H1 (cell line): ENCODE data around the gene NPBWR2. TPM values are rescaled to one million over a fixed set of nuclear protein-coding genes. Genes with fewer than 3 reads are reported as not detected.

Experiments
- BRCA1 ChIP-seq: IDR thresholded peaks from 2 replicates; pipeline ENCODE4 v1.6.1; 2012; ENCODE audit warnings: low read depth, low read length, improper control_type of control experiment
- KDM4A ChIP-seq: IDR thresholded peaks from one replicate; pipeline ENCODE4 v1.7.1; 2012; ENCODE audit warnings: low read depth, mild to moderate bottlenecking, moderate library complexity, low read length, inconsistent platforms; ENCODE audit not compliant: severe bottlenecking
- KDM5A ChIP-seq: fragments of 200-600 bp; IDR thresholded peaks from 2 replicates; pipeline ENCODE4 v1.7.1; 2012; ENCODE audit warnings: mild to moderate bottlenecking, low read length, inconsistent platforms, mixed read lengths
- NRF1 ChIP-seq: IDR thresholded peaks from 2 replicates; pipeline ENCODE4 v1.6.1; 2011; ENCODE audit warnings: mild to moderate bottlenecking, low read depth, low read length, improper control_type of control experiment
- POLR2AphosphoS5 ChIP-seq: IDR thresholded peaks from 2 replicates; pipeline ENCODE4 v1.6.1; 2011; ENCODE audit warnings: low read depth, low read length
- polyA plus RNA-seq, 7 experiments: library from polyadenylated mRNA; depleted of rRNA in 3 of 7; stranded (reverse) in 5 of 7; unstranded in 2 of 7; fragments of >200 nt in 5 of 7; fragments of 200-250 nt in 2 of 7; gene quantifications; 1 replicate in 5 of 7; 2 replicates in 1 of 7; 4 replicates in 1 of 7; pipeline versions ENCODE4 v1.2.1 to v1.2.3, GENCODE V29; 2011 to 2013; ENCODE audit warnings: missing spikeins in 2 of 7, mixed read lengths in 2 of 7
- total RNA-seq: library from RNA; stranded (reverse); fragmentation: NEBNext Ultra II Directional; extraction: Animal tissue kit (Norgen Biotek cat#: 25700); gene quantifications from 2 replicates; pipeline ENCODE4 v1.2.1, GENCODE V29; 2021
- TF ChIP-seq, protein P1 (sequence below): IDR thresholded peaks from 2 replicates; pipeline ENCODE4 v1.6.1; 2012; ENCODE audit warnings: low read length, inconsistent platforms

Gene NPBWR2
- total and polyA plus RNA-seq, 2 of the 8 experiments (the other 6 are each of a cell fraction or from before 2014, with no cell fraction given) = not detected

DNA sequence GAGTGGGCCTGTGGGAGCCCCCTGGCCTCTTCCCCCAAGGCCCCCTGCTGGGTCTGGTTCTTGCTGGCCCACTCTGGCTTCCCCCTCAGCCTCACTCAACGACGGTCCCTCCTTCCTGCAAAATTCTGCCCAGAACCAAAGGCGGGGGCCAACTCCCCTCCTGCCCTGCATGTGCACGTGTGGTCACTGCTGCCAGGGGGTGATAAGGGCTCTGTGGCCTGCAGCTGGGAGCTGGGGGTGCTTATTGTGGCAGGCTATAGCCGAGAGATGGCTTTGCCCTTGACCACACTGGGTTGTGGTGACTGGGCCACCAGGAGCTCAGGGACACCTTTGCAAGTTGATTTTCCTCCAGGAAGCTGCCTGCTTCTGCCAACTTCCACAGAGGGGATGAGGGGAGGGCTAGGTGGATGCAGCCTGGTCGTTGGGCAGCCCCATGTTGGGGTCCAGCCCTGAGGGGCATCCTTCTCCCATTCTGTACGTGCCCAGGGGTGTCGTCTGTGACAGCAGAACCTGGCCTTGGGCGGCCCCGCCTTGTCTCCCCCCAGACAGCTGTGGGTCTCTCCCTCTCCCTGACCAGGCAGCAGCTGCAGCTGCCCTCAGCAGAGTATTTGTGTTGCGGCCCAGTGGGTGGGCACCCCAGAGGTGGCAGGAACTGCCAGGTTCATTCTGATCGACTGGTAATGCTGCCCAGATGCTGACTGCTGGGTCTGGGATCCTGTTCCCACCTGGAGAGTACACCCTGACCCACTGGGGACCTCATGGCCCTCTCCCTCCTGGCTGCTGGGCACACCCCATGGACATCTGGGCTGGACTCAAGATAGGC is 38.8 kb downstream of the NPBWR2 start (continued):
- TF ChIP-seq, protein P1, sequence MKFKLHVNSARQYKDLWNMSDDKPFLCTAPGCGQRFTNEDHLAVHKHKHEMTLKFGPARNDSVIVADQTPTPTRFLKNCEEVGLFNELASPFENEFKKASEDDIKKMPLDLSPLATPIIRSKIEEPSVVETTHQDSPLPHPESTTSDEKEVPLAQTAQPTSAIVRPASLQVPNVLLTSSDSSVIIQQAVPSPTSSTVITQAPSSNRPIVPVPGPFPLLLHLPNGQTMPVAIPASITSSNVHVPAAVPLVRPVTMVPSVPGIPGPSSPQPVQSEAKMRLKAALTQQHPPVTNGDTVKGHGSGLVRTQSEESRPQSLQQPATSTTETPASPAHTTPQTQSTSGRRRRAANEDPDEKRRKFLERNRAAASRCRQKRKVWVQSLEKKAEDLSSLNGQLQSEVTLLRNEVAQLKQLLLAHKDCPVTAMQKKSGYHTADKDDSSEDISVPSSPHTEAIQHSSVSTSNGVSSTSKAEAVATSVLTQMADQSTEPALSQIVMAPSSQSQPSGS = no peak
- no peak for TF ChIP-seq KDM4A
- TF ChIP-seq BRCA1 = no peak
- no peak for TF ChIP-seq KDM5A
- TF ChIP-seq POLR2AphosphoS5 = no peak
- TF ChIP-seq NRF1 = no peak
